Spleen (tissue), 7 donors: Measurements from ENCODE around the gene GPR183.

ENCODE experiments used
- CTCF ChIP-seq, 11 experiments: fragments of 200-600 bp in 7 of 11; fragments of 450-650 bp in 4 of 11; sonication (generic) in 4 of 11; IDR thresholded peaks in 8 of 11; conservative IDR thresholded peaks in 3 of 11; 1 replicate in 7 of 11; 2 replicates in 4 of 11; pipeline versions ENCODE4 v1.4.0 to v1.8.0; 2016 to 2021; ENCODE audit warnings: antibody characterized with exemption in 11 of 11, inconsistent platforms in 4 of 11, mild to moderate bottlenecking in 1 of 11
- POLR2A ChIP-seq, 3 donors: fragments of 450-650 bp; IDR thresholded peaks; one replicate each; pipeline ENCODE4 v1.5.1; 2017; ENCODE audit warnings: antibody characterized with exemption in 3 of 3, mild to moderate bottlenecking in 1 of 3
- POLR2AphosphoS5 ChIP-seq, 3 donors: sonication (generic); formaldehyde crosslinking; IDR thresholded peaks; one replicate each; pipeline ENCODE4 v1.5.1; 2017; ENCODE audit warnings: antibody characterized with exemption in 3 of 3
- donor health status: DM: no; HTN: no; CAD: no; lungs with moderate emphysema.
- donor health status: DM: no; HTN: no; CAD: no.
- donor health status: DM: no; HTN: no; CAD: no.

- TF ChIP-seq CTCF (IDR thresholded peaks at IDR 0.05 in 8 of 11, conservative IDR thresholded peaks at IDR 0.05 in 3 of 11) (no peak), POLR2A (IDR thresholded peaks at IDR 0.05) (no peak), POLR2AphosphoS5 (IDR thresholded peaks at IDR 0.05) (no peak)
These were observed 17.4 kb downstream of the GPR183 start for GRCh38 chr13:99289674-99290337.
